Middle frontal gyrus (tissue), 1 donor: ENCODE results near the gene RTP5.
"Not testable (repeated sequence)": the region's sequence is repeated elsewhere in the genome, so short reads cannot be mapped to it uniquely, and the experiment has no call there.

Experiments used
- DNase-seq: peaks from one replicate; pipeline ENCODE4 v3.0.0-alpha.2; 2015; ENCODE audit warnings: low spot score; ENCODE audit errors: extremely low spot score

The RTP5 gene

GRCh38 chr2:241922411-241922810 lies 52.9 kb downstream of the RTP5 start:
- no peak for DNase-seq

DNA sequence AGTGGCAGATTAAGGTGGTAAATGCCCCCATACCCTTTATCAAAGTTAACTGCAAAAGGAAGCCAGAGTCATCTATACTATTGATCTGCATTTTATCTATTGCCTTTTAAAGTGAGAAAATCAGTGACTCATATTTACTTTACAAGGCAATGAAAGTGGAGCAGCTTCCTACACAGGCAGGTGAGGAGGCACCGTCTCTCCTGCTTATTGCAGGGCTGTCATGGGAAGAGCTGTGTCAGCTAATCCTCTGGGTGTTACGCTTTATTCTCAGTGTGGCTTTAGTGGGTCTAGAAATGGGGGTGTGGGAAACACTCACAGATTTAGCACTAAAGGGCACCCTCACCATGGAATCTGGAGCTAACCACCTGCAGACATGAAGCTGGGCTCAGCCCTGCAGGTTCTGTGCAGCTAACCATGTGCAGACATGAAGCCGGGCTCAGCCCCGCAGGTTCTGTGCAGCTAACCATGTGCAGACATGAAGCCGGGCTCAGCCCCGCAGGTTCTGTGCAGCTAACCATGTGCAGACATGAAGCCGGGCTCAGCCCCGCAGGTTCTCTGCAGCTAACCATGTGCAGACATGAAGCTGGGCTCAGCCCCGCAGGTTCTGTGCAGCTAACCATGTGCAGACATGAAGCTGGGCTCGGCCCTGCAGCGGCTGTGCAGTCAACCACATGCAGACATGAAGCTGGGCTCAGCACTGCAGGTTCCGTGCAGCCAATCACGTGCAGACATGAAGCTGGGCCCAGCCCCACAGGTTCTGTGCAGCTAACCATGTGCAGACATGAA lies 53.5 kb downstream of the RTP5 start:
- DNase-seq, result not testable (repeated sequence)
